Stimulated activated CD8-positive, alpha-beta memory T cell treated with anti-CD3 and anti-CD28 coated beads, Interleukin-12 subunit alpha, Interleukin-12 subunit beta, amount 100 ng/mL, for 1 hour (primary cell): ENCODE results near the gene SLC4A8.
"Not testable (repeated sequence)": the region's sequence is repeated elsewhere in the genome, so short reads cannot be mapped to it uniquely, and the experiment has no call there.

Source experiments
- DNase-seq: peaks from one replicate; pipeline ENCODE4 v3.0.0-alpha.2; 2020; ENCODE audit warnings: low read depth

Gene SLC4A8

DNA sequence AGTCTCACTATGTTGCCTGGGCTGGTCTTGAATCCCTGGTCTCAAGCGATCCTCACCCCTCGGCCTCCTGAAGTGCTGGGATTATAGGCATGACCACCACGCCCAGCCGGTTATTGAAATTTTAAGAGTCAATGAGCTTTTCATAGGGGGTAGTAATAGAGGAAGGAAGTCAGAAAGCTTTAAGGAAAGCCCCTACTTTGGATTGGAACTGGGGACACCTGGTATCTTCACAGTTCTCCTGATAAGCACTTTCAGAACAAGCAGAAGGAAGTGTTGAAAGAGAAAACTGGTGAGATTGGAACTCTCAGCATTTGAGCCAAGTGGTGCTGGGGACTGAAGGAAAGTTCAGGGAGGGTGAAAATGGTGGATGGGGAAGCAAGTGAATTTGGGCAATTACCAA is 5.1 kb downstream of the SLC4A8 start:
- DNase-seq, result no peak

DNA sequence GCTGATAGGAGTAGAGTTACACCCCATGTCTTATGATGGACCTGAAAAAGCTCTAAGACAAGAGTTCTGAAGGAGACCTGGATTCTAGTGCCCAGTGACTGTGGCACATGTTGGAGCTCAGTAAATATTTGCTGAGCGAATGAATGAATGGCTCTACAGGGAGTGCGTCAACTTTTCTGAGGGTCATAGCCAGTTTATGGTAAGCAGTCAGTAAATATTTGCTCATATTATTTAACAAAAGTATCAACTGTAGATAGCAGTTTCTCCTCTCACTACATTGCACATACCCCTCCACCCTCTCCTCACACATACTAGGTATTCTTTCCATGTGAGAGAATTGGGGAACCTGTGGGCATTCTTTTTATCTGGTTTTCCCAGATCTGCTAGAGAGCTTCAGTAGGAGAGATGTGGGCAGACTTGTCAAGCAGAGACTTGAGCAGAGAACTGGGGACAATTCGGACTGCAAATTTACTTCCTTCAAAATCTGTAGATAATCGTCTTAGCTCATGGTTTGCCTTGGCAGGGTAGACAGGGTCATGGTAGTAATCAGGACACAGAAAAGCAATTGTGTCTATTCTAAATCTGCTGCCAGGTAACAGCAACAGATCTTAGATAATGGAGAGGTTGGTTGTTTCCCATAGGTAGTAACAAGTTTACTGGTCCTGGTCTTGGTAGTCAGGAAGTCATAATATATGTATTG is 5.7 kb downstream of the SLC4A8 start:
- DNase-seq, result no peak

DNA sequence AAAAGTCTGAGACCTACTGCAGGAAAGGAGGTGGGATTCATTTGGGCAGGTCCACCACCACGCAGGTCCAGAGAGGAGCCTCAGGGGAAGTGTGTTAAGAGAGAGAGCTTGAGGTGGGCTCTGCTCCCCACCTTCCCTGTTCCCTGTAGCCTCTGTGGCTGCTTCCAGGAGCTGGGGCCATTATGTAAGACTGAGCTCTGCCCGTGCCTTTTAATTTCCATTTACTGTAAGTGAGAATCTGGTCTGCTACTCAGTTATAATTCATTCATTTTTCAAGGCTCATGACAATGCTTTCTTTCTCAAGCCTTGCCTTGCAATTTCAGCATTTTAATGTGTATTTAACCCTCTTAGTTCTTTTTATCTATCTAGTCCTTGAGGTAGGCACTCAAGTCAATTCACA is 8.3 kb downstream of the SLC4A8 start:
- no peak for DNase-seq

DNA sequence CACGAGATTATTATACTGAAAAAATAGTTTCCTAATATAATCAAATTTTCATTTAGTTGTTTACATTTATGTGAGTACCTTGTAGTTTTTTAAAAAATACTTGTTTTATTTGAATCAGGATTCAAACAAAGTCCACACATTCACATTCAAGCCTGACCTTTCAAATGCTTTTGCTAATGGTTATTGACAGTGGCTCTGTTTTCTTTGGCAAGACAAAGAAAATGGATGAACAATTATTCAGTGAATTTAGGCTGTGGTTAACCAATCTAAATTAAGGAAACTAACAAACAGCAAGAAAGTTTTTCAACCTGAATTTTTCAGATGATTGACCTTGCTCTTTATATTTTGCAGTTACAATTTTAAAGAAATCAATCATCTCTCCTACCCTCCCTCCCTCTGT is 9.7 kb downstream of the SLC4A8 start:
- no peak for DNase-seq

DNA sequence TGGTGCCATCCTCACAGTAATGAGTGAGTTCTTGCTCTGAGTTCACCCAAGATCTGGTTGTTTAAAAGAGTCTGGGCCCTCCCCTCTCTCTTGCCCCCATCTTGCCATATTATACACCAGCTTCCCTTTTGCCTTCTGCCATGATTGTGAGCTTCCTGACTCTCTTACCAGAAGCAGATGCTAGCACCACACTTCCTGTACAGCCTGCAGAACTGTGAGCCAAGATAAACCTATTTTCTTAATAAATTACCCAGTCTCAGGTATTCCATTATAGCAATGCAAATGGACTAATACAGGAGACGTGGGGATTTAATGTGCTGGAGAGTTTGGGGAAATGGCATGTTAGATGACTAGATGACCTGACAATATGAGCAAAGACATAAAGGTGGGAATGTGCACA is 12.8 kb downstream of the SLC4A8 start:
- no peak for DNase-seq

DNA sequence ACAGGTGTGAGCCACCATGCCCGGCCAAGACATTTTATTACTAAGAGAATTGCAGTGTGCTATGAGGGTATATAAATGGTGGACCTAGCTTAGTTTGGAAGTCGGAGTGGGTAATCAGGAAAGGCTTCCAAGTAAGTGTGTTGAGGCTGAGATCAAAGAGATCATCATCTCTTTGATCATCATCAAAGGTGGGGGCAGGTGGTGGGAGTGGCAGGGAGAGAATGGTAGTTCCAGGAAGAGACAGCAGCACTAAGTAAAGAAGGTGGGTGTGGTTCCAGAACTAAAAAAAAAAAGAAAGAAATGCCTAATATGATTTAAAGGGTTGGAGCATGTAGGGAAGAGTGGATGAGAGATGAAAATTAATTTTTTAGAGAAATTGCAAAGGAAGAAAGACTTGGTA is 14.7 kb downstream of the SLC4A8 start:
- DNase-seq, result no peak

DNA sequence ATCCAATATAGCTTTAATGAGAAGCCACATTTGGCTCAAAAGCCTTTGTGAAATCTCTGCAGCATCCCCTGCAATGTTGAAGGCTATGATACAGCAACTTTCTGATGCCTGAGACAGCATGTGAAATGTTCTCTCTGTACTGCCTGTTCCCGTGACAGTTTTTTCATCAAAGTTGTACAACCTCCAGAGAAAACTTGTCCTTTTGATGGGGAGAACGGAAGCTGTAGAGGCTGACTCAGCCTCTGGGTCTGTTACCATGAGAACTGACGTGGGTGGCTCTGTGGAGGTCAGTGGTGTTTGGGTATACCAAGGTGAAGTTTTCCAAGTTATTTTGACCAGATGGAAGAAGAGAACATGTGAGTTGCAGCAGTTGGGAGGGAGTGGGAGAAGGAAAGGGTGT is 17.0 kb downstream of the SLC4A8 start:
- no peak for DNase-seq

DNA sequence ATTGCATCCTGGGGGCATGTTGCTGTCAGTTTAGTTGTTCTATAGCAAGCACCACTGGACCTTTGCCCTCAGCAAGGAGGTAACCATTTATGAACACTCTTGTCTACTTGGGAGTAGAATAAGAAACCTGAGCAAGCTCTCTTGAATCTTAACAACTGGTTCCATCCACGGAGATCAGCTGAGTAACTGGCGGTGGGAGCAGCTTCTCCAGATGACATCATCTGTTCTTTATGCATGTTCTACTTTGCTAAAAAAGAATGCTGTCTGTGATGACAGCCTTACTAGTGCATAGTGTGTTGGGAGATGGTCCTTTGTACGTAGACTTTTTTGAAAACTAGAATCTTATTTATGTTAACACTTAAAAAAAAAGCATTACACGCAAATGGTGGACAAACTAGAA is 17.7 kb downstream of the SLC4A8 start:
- DNase-seq, result no peak

DNA sequence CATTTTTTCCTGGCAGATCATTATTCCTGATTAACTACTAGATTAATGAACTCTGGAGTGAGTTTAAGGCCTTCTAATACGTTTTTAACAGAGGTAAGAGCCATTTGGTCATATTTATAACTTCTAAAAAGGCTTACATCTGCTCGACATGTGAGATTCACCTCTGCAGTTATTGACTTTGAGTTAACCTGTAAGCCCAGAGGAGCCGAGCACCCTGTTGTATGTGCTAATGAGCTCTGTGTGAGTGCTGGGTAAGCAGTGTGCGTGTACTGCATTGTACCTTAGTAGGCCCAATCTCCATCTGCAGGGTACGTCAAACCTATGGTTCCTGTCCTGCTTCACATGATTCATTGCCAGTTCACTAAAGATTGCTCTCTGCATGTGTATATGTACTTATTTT is 18.9 kb downstream of the SLC4A8 start:
- DNase-seq, result no peak

DNA sequence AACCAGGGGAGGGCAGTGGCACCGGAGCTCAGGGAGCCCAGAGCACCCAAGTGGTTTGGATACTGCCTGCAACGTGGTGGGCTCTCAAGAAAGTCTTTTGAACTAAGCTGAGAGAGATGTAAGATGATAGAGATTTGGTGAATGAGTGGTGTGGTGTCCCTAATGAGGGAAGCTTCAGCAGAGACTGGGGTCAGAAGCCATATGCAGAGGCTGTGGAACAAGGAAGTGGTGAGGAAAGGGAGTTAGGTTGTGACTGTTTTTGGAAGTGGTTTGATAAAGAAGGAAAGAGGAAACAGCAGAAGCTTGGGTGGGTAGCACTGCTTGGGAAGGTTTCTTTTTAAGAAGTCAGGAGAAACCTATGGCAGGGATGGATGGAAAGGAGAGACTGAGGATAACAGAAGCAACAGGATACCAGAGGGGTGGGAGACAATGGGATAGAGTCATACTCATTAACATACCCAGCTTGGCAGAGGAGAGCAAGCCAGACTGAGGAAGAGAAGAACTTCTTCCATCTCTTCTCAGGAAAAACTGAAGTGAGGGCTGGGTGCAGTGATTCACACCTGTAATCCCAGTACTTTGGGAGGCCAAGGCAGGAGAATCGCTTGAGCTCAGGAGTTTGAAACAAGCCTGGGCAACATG is 24.1 kb downstream of the SLC4A8 start:
- DNase-seq, result no peak

DNA sequence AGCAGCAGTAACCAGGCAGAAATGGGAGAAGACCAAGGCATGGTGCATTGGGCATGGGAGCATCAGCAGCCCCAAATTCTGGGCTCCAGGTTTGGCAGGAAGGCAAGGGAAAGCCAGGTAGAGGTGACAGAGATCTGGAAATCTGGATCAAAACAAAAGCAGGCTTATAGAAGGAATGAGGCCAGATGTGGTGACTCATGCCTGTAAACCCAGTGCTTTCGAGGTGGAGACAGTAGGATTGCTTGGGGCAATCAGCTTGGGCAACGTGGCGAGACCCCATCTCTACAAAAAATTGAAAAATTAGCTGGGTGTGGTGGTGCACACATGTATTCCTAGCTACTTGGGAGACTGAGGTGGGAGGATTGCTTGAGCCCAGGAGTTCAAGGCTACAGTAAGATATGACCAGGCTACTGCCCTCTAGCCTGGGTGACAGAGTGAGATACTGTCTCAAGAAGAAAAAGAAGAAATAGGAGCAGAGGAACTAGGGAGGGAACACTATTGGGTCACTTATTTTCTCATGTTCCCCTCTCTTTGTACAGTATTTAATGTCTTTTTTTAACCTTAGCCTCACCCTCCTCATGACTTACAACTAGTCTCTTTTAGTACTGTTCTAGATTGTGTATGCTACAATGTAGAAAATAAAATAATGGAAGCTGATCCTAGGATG is 25.1 kb downstream of the SLC4A8 start:
- no peak for DNase-seq

DNA sequence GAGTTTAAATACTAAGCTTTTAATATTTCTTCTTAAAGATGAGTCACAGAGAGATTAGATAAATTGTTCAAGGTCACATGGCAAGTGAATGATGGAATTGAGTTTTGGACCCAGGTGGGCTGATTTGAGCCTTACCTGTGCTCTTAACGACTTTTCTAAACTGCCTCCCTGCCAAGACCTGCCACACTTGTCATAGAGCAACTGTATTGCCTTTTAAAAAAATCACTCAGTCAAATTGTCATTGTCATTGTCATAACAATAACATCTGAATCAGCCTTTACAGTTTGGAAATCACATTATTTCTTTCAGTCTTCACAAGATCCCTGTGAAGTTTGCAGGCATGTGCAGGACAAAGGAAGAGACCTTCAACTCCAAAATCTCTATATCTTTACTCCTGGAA is 25.7 kb downstream of the SLC4A8 start:
- no peak for DNase-seq

DNA sequence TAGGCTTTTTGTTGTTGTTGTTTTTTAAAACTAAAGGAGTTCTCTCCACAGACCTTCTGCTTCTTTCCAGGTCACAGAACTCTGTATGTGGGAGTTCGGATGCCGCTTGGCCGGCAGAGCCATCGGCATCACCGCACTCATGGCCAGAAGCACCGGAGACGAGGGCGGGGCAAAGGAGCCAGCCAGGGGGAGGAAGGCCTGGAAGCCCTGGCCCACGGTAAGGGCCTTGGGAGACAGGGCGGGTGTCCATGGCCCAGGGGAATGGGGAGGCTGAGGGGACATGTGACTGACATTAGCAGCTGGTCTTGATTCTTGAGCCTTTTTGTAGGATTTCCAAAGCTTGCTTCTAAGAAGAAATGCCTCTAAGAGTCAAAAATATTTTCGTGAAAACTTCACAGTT is 26.2 kb downstream of the SLC4A8 start:
- no peak for DNase-seq

DNA sequence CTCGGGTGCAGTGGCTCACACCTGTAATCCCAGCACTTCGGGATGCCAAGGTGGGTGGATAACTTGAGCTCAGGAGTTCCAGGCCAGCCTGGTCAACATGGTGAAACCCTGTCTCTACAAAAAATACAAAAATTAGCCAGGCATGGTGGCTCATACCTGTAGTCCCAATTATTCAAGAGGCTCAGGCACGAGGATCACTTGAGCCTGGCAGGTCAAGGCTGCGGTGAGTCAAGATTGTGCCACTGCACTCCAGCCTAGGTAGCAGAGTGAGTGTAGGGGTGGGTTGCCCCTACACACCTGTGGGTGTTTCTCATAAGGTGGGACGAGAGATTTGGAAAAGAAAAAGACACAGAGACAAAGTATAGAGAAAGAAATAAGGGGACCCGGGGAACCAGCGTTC is 29.4 kb downstream of the SLC4A8 start:
- DNase-seq, result not testable (repeated sequence)

DNA sequence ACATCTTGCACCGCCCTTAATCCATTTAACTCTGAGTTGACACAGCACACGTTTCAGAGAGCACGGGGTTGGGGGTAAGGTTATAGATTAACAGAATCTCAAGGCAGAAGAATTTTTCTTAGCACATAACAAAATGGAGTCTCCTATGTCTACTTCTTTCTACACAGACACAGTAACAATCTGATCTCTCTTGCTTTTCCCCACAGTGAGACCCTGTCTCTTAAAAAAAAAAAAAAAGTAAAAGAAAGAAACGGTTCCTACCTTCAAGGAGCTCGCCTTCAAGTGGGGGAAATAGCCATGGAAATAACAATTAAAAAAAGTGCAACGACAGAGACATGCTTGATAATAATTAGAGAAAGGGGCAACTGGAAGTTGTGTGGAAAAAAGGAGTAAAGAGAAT is 30.4 kb downstream of the SLC4A8 start:
- DNase-seq, result not testable (repeated sequence)

DNA sequence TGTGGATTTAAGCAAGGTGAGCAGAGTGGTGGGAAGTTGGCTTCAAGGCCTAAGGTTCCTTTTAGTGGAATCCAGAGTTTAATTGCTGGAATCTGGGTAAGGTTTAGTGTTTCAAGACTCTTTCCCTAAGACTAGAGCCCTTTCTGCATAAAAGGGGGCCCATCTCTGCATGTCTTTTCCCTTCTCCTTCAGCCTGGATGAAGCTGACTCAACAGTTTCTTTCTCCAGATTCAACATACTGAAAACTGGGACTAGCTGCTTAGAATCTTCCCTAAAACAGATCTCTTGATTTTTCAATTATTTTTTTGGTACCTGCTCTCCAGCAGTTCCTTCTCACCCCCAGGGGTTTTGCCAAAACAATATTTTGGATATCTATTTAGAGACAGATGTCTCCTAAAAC is 34.0 kb downstream of the SLC4A8 start:
- DNase-seq, result no peak

DNA sequence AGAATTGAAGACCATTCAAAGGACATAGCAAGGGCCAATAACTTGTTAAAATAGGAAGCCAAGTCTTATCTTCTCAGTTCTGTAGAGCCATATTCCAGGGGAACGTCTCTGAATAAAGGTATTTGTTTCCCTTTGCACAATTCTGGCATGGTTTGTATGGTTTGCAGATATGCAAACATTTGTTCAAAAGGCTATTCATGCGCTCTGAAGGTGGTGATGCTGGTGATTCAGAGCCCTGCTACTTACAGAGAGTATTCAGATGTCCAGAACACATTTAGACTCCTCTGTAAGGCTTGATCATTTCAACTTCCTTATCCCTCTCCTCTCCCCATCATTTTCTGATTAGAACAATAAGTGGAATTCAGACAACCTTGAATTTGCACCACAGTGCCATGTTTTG is 35.9 kb downstream of the SLC4A8 start:
- DNase-seq, result no peak

DNA sequence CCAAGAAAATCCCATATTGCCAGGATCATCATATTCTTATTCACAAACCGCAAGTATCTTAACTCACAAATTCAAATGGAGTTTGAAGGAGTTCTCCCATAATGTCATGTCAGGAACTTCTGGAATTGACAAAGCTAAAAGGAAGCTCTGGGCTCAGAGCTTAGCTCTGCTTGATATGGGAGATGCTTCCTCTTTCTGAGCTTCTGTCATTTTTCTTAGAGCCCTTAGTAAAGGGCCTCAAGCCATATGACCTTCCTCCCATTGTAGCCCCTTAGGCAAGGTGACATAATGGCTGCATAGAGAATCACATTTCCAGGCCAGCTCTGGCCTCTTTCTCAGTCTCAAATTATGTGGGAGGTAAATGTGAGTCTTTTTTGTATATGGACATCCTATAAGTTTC is 40.9 kb downstream of the SLC4A8 start:
- DNase-seq, result no peak

DNA sequence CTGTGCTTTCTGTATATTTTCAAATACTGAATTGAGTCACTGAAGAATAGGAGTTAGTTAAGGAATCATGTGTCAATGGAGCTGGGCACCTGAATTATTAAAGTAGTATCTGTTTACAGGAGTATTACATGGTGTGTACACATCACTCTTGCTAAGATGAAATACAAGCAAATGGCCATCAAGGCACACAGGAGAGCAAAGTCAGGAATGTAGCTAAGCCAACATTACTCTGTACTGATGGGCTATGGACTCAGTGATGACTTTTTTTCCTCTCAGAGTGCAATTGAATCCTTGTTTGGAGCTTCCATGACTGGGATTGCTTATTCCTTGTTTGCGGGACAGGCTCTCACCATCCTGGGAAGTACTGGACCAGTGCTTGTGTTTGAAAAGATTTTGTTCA is 45.5 kb downstream of the SLC4A8 start:
- no peak for DNase-seq

DNA sequence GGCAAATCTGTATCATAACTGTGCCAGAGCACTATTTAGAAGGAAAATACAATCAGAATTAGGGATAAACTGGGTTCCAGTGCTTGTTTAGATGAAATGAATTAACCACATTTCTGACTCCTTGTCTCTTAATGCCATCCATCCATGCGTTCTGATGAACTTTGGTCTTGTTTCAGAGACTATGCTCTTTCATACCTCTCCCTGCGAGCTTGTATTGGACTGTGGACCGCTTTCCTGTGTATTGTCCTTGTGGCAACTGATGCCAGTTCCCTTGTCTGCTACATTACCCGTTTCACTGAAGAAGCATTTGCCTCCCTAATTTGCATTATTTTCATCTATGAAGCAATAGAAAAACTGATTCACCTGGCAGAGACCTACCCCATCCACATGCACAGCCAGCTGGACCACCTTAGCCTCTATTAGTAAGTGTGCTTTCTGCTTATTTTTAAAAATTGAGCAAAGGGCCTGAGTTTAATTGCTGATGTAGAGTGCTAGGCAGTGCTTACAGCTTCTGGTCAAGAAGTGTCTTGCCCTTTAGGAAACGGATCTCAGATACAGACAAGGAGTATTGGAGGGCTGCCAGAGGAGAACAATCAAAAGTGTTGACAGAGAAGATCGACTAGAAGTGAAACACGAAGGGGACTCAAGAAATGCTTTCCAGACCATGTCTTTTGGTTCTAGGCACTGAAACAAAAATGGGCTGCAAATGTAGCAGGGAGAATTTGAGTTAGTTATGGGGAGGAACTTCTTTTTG is 46.7 kb downstream of the SLC4A8 start:
- DNase-seq, result no peak

DNA sequence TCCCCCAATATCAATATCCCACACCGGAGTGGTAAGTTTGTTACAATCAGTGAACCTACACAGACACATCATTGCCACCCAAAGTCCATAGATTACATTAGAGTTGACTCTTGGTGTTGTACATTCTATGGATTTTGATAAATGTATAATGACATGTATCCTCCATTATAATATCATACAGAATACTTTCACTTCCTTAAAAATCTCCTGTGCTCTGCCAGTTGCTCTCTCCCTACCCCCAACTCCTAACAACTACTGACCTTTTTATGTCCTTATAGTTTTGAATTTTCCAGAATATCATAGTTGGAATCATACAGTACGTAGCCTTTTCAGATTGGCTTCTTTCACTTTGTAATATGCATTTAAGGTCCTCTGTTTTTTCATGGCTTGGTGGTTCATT is 48.4 kb downstream of the SLC4A8 start:
- DNase-seq, result no peak

DNA sequence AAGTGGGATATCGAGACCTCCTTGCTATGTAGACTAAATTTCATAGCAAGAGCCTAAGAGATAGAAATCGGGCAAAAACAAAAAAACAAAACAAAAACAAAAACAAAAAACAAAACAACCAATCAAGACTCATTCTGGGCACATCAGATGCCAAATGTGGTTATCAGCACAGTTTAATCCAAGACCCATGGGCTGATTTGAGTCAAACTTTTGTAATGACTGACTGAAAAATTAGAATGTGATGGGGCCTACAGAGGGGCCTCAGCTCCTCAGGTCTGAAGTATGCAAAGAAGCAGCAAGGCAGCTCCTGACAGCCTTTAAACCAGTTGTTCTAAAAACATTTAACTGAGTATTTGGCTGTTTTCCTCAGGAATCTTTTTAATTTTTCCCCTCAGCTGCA is 49.3 kb downstream of the SLC4A8 start:
- no peak for DNase-seq

DNA sequence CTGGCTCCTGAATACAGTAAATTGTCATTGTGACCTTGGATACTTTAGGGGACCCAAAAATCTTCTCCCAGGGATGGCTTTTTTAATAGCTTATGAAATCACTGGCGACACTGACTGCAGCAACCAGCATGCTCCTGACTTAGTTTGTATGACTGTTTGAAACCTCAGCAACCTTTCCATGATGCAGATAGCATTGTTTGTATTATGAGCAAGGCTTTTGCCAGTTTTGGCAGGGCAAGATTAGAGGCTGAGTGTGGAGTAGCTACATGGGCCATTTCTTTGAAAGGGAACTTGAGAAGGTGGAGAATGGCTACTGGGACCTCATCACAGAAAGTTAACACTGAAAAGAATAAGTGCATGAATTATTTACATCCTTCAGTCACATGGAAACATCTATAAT is 50.9 kb downstream of the SLC4A8 start:
- DNase-seq, result no peak
